Effector memory CD4-positive, alpha-beta T cell (primary cell): Measurements from ENCODE around the gene GPR179.

Experiments used
- DNase-seq, 3 donors: peaks; one replicate each; pipeline ENCODE4 v3.0.0-alpha.2; 2020
- H3K27ac ChIP-seq: 2 replicates; pipeline ENCODE4 v1.7.0; 2013; ENCODE audit warnings: mild to moderate bottlenecking, low read length, moderate library complexity; ENCODE audit not compliant: insufficient read depth, poor library complexity, severe bottlenecking
- H3K27me3 ChIP-seq: replicated peaks from 2 replicates; pipeline ENCODE4 v1.7.0; 2013; ENCODE audit warnings: mild to moderate bottlenecking, low read length; ENCODE audit not compliant: insufficient read depth, control insufficient read depth, poor library complexity, severe bottlenecking
- H3K36me3 ChIP-seq: 2 replicates; pipeline ENCODE4 v1.7.0; 2013; ENCODE audit warnings: mild to moderate bottlenecking, low read length, moderate library complexity; ENCODE audit not compliant: control insufficient read depth, insufficient read depth
- H3K4me1 ChIP-seq: 2 replicates; pipeline ENCODE4 v1.7.0; 2013; ENCODE audit warnings: low read length, mild to moderate bottlenecking; ENCODE audit not compliant: control insufficient read depth, insufficient read depth, poor library complexity, severe bottlenecking
- H3K4me3 ChIP-seq: 2 replicates; pipeline ENCODE4 v1.7.0; 2013; ENCODE audit warnings: low read length, low read depth, mild to moderate bottlenecking; ENCODE audit not compliant: insufficient read depth, poor library complexity, severe bottlenecking
- H3K9me3 ChIP-seq: 2 replicates; pipeline ENCODE4 v1.7.0; 2013; ENCODE audit warnings: mild to moderate bottlenecking, low read length, moderate library complexity; ENCODE audit not compliant: control insufficient read depth

Gene GPR179

DNA sequence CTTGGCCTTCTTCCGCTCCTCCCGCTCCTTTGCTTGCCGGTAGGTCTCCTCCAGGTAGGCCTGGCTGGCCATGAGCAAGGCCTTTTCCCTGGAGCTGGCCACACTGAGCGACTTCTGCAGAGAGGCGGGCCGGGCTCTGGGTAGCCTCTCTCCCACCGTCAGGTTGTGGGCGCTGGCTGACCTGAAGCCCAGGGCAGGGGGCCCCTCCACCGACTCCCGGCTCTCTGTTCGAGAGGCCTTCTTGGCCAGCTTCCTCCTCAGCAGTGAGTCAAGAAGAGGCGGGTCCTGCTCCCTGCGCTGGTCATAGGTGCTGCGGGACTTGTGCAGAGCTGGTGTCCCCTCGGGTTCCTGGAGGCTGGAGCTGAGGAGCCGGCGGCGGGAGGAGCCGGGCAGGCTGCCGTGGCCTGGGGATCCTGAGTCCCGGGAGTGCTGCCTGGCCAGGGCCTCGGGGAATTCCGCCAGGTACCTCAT lies 12.8 kb downstream of the GPR179 start:
- Histone ChIP-seq H3K9me3 (no peaks in the 10 kb centered on the region), H3K27ac (no peak overlapping the region), H3K4me3 (no peak overlapping the region), H3K27me3 (no peaks in the 10 kb centered on the region), H3K36me3 (no peaks in the 10 kb centered on the region), H3K4me1 (no peaks in the 10 kb centered on the region)
- DNase-seq, result no peak

DNA sequence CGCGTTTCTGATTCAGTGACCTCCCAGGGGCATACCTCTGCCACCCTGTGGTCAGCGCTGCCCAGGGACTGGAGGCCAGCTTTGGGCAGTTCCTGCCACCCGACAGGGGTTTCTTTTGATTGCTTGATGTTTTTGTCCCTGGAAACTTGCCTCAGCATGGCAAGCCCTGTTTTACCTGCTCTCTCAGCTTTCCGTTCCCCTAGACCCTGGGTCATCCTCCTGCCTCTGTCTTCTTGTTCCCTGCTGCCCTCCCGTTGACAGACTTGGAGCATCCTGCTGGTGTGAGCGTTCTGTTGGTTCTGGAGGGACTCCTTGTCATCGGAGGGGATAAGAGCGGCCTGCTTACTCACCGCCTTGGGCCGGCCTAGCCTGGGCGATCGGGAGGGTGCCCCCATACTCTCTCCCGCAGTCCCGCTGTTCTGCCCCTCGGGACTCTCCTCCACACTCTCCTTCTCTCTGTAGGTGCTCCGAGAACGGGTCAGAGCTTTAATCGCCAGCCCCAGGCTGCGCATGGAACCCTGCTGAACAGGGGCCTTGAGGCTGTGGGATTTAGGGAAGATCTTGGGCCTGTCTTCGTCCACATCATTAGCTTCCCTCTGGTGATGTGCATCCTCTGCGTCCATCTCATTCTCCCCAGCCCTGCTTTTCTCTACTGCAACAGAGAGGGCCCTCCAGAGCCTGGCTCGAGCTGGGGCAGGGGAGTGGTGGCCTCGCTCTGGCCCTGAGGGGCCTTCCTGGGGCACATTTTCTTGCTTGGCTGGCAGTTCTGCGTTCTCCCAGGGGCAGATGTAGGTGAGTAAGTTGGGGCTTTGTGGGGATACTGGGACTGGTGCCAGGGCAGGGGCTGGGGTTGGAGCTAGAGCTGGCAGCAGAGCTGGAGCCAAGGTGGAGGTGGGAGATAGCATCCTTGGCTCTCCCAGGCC lies 13.7 kb downstream of the GPR179 start:
- no peak overlapping the region for H3K27ac ChIP-seq
- H3K27me3 ChIP-seq, result no peaks in the 10 kb centered on the region
- no peaks in the 10 kb centered on the region for H3K36me3 ChIP-seq
- no peak for DNase-seq
- H3K4me1 ChIP-seq, result no peaks in the 10 kb centered on the region
- no peak overlapping the region for H3K4me3 ChIP-seq
- H3K9me3 ChIP-seq, result no peaks in the 10 kb centered on the region

DNA sequence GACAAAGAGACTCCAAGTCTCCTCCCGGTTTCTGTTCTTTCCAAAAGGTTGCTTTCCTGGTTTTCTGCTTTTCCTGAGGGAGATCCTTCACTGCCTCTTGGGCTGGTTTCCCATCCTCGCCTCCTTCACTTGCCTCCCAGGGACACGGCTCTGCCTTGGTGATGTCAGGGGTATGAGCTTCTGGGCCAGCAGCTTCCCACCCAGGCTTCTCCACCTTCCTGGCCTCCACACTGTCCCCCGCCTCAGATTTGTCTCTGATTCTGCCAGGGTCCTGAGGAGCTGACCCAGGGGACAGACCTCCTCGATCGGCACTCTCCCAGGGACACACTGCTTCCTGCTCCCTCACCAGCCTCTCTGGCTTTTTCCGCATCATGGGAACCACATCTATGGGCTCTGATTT lies 14.5 kb downstream of the GPR179 start:
- Histone ChIP-seq H3K4me1 (no peaks in the 10 kb centered on the region), H3K27me3 (no peaks in the 10 kb centered on the region), H3K36me3 (no peaks in the 10 kb centered on the region), H3K27ac (no peak overlapping the region), H3K4me3 (no peak overlapping the region), H3K9me3 (no peaks in the 10 kb centered on the region)
- no peak for DNase-seq

DNA sequence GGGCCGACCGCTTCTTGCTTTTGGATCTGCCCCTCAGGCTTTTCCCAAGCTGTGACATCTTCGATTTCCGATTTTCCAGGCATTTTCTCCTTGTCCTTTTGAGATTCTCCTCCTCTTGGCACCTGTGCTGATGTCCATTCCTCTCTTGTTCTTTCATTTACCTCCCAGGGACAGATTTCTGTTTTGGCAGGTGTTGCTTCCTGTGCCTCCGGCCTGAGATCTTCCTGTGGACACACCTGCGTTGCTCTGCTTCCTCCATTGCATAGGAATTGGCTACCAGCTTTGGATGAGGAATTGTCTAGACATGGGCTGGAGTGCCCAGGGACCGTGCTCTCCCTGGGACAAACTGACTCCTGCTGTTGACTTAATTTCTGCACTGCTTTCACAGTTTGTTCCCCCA lies 15.1 kb downstream of the GPR179 start:
- Histone ChIP-seq H3K27ac (no peak overlapping the region), H3K36me3 (no peaks in the 10 kb centered on the region), H3K27me3 (no peaks in the 10 kb centered on the region), H3K9me3 (no peaks in the 10 kb centered on the region), H3K4me1 (no peaks in the 10 kb centered on the region), H3K4me3 (no peak overlapping the region)
- no peak for DNase-seq

DNA sequence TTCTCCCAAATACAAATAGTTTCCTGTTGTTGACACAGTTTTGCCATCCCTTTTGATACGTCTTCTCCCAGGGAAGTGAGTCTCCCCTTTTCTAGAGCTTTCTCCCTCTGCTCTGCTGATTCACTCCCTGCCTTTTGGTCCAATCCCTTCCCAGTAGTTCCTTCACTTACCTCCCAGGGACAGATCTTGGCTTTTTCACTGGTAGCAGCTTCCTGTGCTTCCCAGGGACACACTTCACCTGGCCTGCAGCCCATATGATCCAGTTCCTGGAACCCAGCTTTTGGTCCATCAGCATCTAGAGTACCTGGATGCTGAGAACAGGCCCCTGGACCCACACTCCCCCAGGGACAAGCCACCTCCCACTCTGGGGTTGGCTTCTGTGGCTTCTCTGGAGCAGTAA lies 15.8 kb downstream of the GPR179 start:
- Histone ChIP-seq H3K36me3 (peaks cover 3% of the 10 kb centered on the region), H3K27me3 (no peaks in the 10 kb centered on the region), H3K4me3 (no peak overlapping the region), H3K9me3 (no peaks in the 10 kb centered on the region), H3K4me1 (no peaks in the 10 kb centered on the region), H3K27ac (no peak overlapping the region)
- no peak for DNase-seq

DNA sequence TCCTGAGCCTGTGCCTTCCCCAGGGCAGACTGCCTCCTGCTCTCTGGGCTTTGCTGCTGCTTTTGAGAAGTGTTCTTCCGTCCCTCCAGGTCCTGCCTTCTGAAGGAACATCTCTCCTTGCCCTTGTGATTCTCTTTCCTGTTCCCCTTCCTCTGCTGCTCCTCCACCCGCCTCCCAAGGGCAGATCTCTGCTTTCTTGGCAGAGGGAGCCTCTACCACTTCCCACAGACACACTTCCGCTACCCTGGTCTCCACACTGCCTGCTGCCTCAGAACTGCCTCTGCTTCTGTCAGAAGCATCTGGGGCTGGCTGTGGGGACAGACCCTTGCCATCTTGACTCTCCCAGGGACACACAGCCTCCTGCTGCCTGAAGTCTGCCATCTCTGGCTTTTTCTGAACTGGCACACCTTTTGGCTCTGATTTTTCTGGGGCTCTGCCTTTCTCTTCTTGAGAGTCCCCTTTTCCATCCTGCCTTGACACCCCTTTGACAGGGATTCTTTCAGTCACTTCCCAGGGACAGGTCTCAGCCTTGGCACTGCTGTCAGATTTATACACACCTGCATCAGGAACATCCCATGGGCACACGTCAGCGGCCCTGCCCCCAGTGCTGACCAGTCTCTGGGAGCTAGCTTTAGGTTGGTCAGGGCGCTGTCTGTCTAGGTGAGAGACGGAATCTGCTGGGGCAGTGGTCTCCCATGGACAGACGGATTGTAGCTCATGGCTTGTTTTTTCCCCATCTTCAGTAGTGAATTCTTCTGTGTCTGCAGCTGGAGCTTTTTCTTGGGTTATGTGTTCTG lies 16.6 kb downstream of the GPR179 start:
- Histone ChIP-seq H3K4me3 (no peak overlapping the region), H3K27me3 (no peaks in the 10 kb centered on the region), H3K4me1 (no peaks in the 10 kb centered on the region), H3K27ac (no peak overlapping the region), H3K36me3 (peaks cover 7% of the 10 kb centered on the region), H3K9me3 (no peaks in the 10 kb centered on the region)
- no peak for DNase-seq

DNA sequence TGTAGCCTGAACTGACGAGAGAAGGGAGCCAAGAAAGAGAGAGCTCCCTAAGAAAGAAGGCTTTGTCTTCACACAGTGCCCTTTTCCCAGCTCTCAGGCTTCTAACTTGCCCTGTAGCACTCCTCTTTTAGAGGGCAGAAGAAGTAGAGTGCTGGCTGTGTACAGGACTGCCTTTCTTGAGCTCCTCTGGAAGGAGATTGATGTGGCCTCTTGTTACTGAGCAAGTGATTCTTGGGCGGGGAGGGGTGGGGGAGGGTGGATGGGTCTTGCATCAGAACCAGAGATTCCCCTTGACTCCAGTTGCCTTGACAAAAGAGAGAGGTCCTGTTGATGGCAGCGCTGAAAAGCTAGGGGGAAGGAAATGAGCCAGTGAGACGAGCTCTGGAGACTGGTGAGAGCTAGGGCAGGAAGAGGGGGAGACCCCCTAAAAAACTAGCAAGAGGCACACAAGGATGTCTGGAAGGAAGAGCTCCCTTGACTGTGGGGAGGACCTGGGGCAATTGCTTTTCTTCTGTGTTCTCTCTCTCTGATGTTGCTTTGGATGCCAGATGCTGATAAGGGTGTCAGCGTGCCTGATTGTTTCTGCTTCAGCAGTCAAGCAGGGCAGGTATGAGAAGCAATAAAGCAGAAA lies 18.4 kb downstream of the GPR179 start:
- peaks cover 15% of the 10 kb centered on the region for H3K36me3 ChIP-seq
- H3K4me3 ChIP-seq, result no peak overlapping the region
- no peaks in the 10 kb centered on the region for H3K27me3 ChIP-seq
- no peak overlapping the region for H3K27ac ChIP-seq
- H3K4me1 ChIP-seq, result no peaks in the 10 kb centered on the region
- DNase-seq, result no peak
- H3K9me3 ChIP-seq, result no peaks in the 10 kb centered on the region

DNA sequence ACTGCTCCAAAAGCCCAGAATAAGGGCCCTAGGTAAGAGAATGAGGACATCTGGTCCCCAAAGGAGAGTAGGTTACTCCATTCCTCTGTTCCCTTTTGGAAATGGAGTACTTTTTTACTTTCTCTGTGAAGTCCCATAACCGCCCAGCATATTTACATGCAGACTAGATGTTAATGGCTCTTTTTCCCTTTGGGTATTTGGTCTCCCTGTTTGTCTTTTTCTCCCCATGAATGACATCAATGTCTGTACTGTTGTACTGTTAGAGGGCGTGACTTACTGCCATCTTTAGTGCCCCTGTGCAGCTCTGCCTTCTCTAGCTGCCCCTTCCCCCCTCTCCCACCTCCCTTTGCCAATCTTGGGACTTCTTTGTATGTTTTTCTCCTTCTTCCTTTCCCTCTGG lies 19.0 kb downstream of the GPR179 start:
- H3K4me3 ChIP-seq, result no peak overlapping the region
- H3K9me3 ChIP-seq, result no peaks in the 10 kb centered on the region
- peaks cover 16% of the 10 kb centered on the region for H3K36me3 ChIP-seq
- no peaks in the 10 kb centered on the region for H3K27me3 ChIP-seq
- H3K4me1 ChIP-seq, result no peaks in the 10 kb centered on the region
- H3K27ac ChIP-seq, result no peak overlapping the region
- DNase-seq, result no peak

DNA sequence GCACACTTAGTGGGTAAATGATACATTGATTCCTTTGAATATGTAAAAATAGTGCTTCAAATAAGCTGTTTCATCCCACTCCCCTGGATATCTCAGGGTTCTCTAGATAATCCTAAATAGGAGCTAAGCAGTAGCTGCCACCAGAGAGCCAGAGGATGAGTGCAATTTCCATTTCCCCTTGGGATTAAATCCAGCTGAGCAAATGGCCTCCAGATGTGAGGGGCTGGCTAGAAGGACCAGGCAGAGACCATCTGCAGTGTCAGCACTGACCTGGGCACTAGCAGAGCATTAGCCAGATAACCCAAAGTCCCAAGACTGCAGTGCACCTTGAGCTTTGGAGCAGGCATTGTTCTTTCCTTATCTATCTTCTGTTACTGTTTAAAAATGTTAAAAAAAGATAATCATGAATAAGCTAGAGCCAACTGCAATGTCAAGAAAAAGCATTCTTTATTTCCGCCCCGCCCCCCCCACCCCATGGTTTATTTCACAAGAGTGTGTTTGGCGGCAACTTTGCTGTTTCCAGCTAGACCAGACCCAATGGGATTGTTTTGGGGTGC lies 19.5 kb downstream of the GPR179 start:
- no peaks in the 10 kb centered on the region for H3K27me3 ChIP-seq
- H3K36me3 ChIP-seq, result peaks cover 20% of the 10 kb centered on the region
- no peak for DNase-seq
- H3K27ac ChIP-seq, result no peak overlapping the region
- H3K9me3 ChIP-seq, result no peaks in the 10 kb centered on the region
- no peaks in the 10 kb centered on the region for H3K4me1 ChIP-seq
- H3K4me3 ChIP-seq, result no peak overlapping the region
